ENCODE measurements around the gene SCARB2.

SCARB2 gene

DNA sequence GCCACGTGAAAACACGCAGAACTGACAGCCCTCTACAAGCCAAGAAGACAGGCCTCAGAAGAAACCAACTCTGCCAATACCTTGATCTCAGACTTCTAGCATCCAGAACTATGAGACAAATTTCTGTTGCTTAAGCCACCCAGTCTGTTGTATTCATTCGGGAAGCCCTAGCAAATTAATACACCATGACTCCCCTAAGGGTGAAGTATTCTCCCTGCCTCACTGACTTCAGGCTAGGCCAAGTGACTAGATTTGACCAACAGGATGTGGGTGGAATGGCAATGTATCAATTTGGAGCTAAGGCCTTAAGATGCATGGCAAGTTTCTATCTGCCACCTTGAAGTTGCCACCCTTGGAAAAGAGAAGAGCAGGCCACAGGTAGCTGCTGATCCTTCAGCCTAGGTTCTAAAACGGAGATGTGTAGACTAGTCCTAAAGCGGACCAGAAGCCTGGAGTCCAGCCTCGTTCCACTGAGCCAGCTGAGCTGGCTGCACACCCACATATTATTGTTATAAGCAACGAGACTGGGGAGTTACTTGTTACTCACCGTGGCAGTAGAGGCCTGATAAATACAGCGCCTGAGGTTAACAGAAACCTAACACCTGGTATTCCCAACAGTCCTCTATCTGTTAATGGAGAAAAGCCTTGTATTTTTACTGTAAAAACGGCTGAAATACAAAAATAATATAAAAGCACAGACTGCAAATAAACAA, 16.4 kb downstream of the SCARB2 start:
- peak overlapping the region; percentile 54 for H3K4me3 ChIP-seq (ENCODE audit: low read length)
- H3K36me3 ChIP-seq (ENCODE audit: insufficient read depth, low read length), result peaks cover 34% of the 10 kb centered on the region
- peak overlapping the region; percentile 79 for H3K4me2 ChIP-seq (ENCODE audit: low read length)
- no peaks in the 10 kb centered on the region for H3K9me3 ChIP-seq (replicated peaks; ENCODE audit: low read length)
- peak overlapping the region; percentile 52 for H3K9ac ChIP-seq (ENCODE audit: low read depth, low read length)
- H3K4me1 ChIP-seq (ENCODE audit: control insufficient read depth, insufficient read depth, low read length), result peaks cover 82% of the 10 kb centered on the region
- H3K27me3 ChIP-seq (ENCODE audit: control insufficient read depth, insufficient read depth, low read length), result no peaks in the 10 kb centered on the region

- Histone ChIP-seq H3K36me3 (ENCODE audit: insufficient read depth, low read length) (peaks cover 39% of the 10 kb centered on the region), H3K4me2 (ENCODE audit: low read length) (peak overlapping the region; percentile 79), H3K27me3 (ENCODE audit: control insufficient read depth, insufficient read depth, low read length) (no peaks in the 10 kb centered on the region), H3K9me3 (replicated peaks; ENCODE audit: low read length) (no peaks in the 10 kb centered on the region), H3K4me3 (ENCODE audit: low read length) (no peak overlapping the region), H3K4me1 (ENCODE audit: control insufficient read depth, insufficient read depth, low read length) (peaks cover 79% of the 10 kb centered on the region), H3K9ac (ENCODE audit: low read depth, low read length) (peak overlapping the region; percentile 52)
Measured at GRCh38 chr4:76196376-76196775, 17.2 kb downstream of the SCARB2 start.

DNA sequence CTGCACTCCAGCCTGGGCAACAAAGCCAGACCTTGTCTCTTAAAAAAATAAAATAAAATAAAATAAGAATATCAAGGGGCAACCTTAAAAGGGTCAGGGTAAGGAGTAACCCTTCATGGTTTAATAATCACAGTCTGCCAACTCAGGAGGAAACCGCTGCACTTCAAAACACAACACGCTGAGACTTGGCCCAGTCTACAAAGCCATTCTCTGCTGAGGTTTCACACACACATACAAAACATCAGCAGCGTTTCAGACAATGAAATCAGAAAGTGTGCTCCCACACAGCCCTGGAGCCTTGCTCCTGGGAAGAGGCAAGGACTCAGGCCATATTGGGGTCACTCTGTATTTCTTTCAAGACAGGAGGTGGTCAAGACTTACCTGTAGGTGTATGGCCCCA, 18.3 kb downstream of the SCARB2 start:
- Histone ChIP-seq H3K36me3 (ENCODE audit: insufficient read depth, low read length) (peaks cover 45% of the 10 kb centered on the region), H3K9ac (ENCODE audit: low read depth, low read length) (no peak overlapping the region), H3K4me2 (ENCODE audit: low read length) (no peak overlapping the region), H3K9me3 (replicated peaks; ENCODE audit: low read length) (no peaks in the 10 kb centered on the region), H3K4me1 (ENCODE audit: control insufficient read depth, insufficient read depth, low read length) (peaks cover 68% of the 10 kb centered on the region), H3K27me3 (ENCODE audit: control insufficient read depth, insufficient read depth, low read length) (no peaks in the 10 kb centered on the region), H3K4me3 (ENCODE audit: low read length) (no peak overlapping the region)

DNA sequence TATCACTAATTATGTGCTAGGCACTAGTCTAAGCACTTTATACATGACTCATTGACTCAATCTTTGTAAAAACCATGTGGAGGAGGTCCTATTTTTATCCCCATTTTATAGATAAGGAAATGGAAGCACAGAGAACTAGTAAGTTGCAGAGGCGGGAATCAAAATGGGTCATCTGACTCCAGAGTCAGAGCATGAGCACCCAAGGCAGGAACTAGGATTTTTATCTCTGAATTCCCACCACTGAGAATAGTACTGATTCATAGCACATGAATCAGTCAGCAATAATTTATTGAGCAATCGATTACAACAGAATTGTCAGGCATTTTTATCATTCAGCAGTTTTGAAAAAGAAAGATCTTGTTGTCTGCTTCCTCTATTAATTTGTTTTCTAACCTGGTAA, 19.3 kb downstream of the SCARB2 start:
- Histone ChIP-seq H3K4me1 (ENCODE audit: control insufficient read depth, insufficient read depth, low read length) (peaks cover 58% of the 10 kb centered on the region), H3K9ac (ENCODE audit: low read depth, low read length) (peak overlapping the region; percentile 65), H3K9me3 (replicated peaks; ENCODE audit: low read length) (no peaks in the 10 kb centered on the region), H3K36me3 (ENCODE audit: insufficient read depth, low read length) (peaks cover 45% of the 10 kb centered on the region), H3K4me2 (ENCODE audit: low read length) (peak overlapping the region; percentile 66), H3K27me3 (ENCODE audit: control insufficient read depth, insufficient read depth, low read length) (no peaks in the 10 kb centered on the region), H3K4me3 (ENCODE audit: low read length) (peak overlapping the region; percentile 40)

GRCh38 chr4:76192236-76192635, 21.4 kb downstream of the SCARB2 start:
- H3K4me2 ChIP-seq (ENCODE audit: low read length), result no peak overlapping the region
- H3K4me3 ChIP-seq (ENCODE audit: low read length), result no peak overlapping the region
- H3K36me3 ChIP-seq (ENCODE audit: insufficient read depth, low read length), result peaks cover 45% of the 10 kb centered on the region
- H3K27me3 ChIP-seq (ENCODE audit: control insufficient read depth, insufficient read depth, low read length), result no peaks in the 10 kb centered on the region
- H3K9me3 ChIP-seq (replicated peaks; ENCODE audit: low read length), result no peaks in the 10 kb centered on the region
- H3K9ac ChIP-seq (ENCODE audit: low read depth, low read length), result no peak overlapping the region
- H3K4me1 ChIP-seq (ENCODE audit: control insufficient read depth, insufficient read depth, low read length), result peaks cover 37% of the 10 kb centered on the region

DNA sequence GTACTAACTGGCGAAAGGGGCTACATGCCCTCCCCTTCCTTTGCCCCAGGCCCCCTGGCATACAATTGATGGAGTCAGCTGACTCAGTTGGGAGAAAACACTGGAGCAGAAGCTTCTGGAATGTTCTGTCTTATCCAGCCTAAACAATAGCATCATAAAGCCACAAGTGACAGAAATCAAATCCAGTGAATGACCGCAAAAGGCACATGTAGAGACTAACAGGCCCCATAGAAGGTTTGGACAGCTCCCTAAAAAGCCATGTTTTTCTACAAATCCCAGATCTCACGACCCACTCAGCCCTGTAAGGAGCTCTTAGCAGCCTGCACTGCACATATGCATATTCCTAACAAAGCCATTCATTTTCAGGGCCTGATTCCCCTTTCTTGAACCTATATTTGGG, 25.1 kb downstream of the SCARB2 start:
- H3K9ac ChIP-seq (ENCODE audit: low read depth, low read length), result no peak overlapping the region
- peaks cover 34% of the 10 kb centered on the region for H3K36me3 ChIP-seq (ENCODE audit: insufficient read depth, low read length)
- no peak overlapping the region for H3K4me3 ChIP-seq (ENCODE audit: low read length)
- H3K4me2 ChIP-seq (ENCODE audit: low read length), result no peak overlapping the region
- H3K27me3 ChIP-seq (ENCODE audit: control insufficient read depth, insufficient read depth, low read length), result no peaks in the 10 kb centered on the region
- no peaks in the 10 kb centered on the region for H3K9me3 ChIP-seq (replicated peaks; ENCODE audit: low read length)
- H3K4me1 ChIP-seq (ENCODE audit: control insufficient read depth, insufficient read depth, low read length), result peaks cover 2% of the 10 kb centered on the region

DNA sequence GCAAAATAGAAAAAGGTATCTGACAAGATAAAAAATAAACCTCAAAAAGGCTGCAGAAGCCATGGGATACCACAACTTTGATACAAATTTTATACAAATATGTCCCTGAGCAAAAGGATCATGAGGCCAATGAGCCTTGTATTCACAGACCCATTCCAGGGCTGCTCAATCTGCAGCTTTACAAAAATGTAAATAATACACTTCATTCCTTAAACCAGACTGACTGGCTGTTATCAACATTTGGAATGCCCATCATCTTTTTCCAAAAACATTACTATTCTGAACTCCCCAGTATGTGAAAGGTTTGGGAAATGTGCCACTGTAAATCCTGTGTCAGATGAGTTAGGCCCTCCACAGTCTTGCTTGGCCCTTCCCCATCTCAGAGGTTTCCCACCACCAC, 25.5 kb downstream of the SCARB2 start:
- no peaks in the 10 kb centered on the region for H3K9me3 ChIP-seq (replicated peaks; ENCODE audit: low read length)
- no peaks in the 10 kb centered on the region for H3K27me3 ChIP-seq (ENCODE audit: control insufficient read depth, insufficient read depth, low read length)
- H3K4me1 ChIP-seq (ENCODE audit: control insufficient read depth, insufficient read depth, low read length), result no peaks in the 10 kb centered on the region
- no peak overlapping the region for H3K4me3 ChIP-seq (ENCODE audit: low read length)
- no peak overlapping the region for H3K4me2 ChIP-seq (ENCODE audit: low read length)
- peaks cover 30% of the 10 kb centered on the region for H3K36me3 ChIP-seq (ENCODE audit: insufficient read depth, low read length)
- H3K9ac ChIP-seq (ENCODE audit: low read depth, low read length), result no peak overlapping the region

- Histone ChIP-seq H3K4me1 (ENCODE audit: control insufficient read depth, insufficient read depth, low read length) (no peaks in the 10 kb centered on the region), H3K4me2 (ENCODE audit: low read length) (no peak overlapping the region), H3K9me3 (replicated peaks; ENCODE audit: low read length) (no peaks in the 10 kb centered on the region), H3K4me3 (ENCODE audit: low read length) (no peak overlapping the region), H3K27me3 (ENCODE audit: control insufficient read depth, insufficient read depth, low read length) (no peaks in the 10 kb centered on the region), H3K36me3 (ENCODE audit: insufficient read depth, low read length) (peaks cover 20% of the 10 kb centered on the region), H3K9ac (ENCODE audit: low read depth, low read length) (no peak overlapping the region)
Measured at GRCh38 chr4:76187152-76187551, 26.5 kb downstream of the SCARB2 start.

DNA sequence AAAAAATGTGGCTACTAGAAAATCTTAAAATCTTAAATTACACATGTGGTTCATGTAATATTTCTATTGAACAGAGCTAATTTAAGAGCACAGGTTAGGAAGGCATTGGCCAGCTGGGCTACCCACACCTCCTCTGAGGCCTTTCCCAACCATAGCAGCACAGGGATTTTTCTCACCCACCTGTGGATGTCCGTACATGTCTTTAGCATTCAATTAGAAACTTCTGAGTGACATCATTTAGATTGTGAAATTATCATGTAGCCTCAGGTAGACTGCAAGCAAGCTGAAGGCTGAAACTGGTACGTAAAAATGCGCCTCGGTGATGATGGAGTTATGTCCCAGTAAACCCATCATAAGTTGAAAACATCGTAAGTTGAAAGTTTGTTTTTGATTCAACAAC, 31.2 kb downstream of the SCARB2 start:
- Histone ChIP-seq H3K9ac (ENCODE audit: low read depth, low read length) (no peak overlapping the region), H3K9me3 (replicated peaks; ENCODE audit: low read length) (no peaks in the 10 kb centered on the region), H3K27me3 (ENCODE audit: control insufficient read depth, insufficient read depth, low read length) (no peaks in the 10 kb centered on the region), H3K4me3 (ENCODE audit: low read length) (no peak overlapping the region), H3K4me2 (ENCODE audit: low read length) (no peak overlapping the region), H3K36me3 (ENCODE audit: insufficient read depth, low read length) (peaks cover 23% of the 10 kb centered on the region), H3K4me1 (ENCODE audit: control insufficient read depth, insufficient read depth, low read length) (peaks cover 10% of the 10 kb centered on the region)

- Histone ChIP-seq H3K4me2 (ENCODE audit: low read length) (no peak overlapping the region), H3K36me3 (ENCODE audit: insufficient read depth, low read length) (peaks cover 32% of the 10 kb centered on the region)
Measured at GRCh38 chr4:76179398-76180318, 34.0 kb downstream of the SCARB2 start.

GRCh38 chr4:76178296-76178695, 35.3 kb downstream of the SCARB2 start:
- H3K9me3 ChIP-seq (replicated peaks; ENCODE audit: low read length), result no peaks in the 10 kb centered on the region
- H3K4me2 ChIP-seq (ENCODE audit: low read length), result no peak overlapping the region
- peaks cover 45% of the 10 kb centered on the region for H3K36me3 ChIP-seq (ENCODE audit: insufficient read depth, low read length)
- H3K4me1 ChIP-seq (ENCODE audit: control insufficient read depth, insufficient read depth, low read length), result peaks cover 10% of the 10 kb centered on the region
- no peaks in the 10 kb centered on the region for H3K27me3 ChIP-seq (ENCODE audit: control insufficient read depth, insufficient read depth, low read length)
- no peak overlapping the region for H3K9ac ChIP-seq (ENCODE audit: low read depth, low read length)
- H3K4me3 ChIP-seq (ENCODE audit: low read length), result no peak overlapping the region

More at GRCh38 chr4:76179398-76180318, 34.0 kb downstream of the SCARB2 start:
- Histone ChIP-seq H3K9me3 (replicated peaks; ENCODE audit: low read length) (no peaks in the 10 kb centered on the region), H3K4me3 (ENCODE audit: low read length) (no peak overlapping the region), H3K9ac (ENCODE audit: low read depth, low read length) (no peak overlapping the region), H3K27me3 (ENCODE audit: control insufficient read depth, insufficient read depth, low read length) (no peaks in the 10 kb centered on the region), H3K4me1 (ENCODE audit: control insufficient read depth, insufficient read depth, low read length) (peaks cover 10% of the 10 kb centered on the region)
